Mesothelial cell of epicardium (in vitro differentiated cells): ENCODE results near the gene NFRKB. TPM values are rescaled to one million over a fixed set of nuclear protein-coding genes. Genes with fewer than 3 reads are reported as not detected.
"Not testable (repeated sequence)": the region's sequence is repeated elsewhere in the genome, so short reads cannot be mapped to it uniquely, and the experiment has no call there.

Source experiments
- DNase-seq, 2 experiments: peaks; one replicate each; pipeline ENCODE4 v3.0.0; 2021; ENCODE audit warnings: low spot score in 2 of 2; ENCODE audit not compliant: unreplicated experiment in 2 of 2
- H3K27ac Mint-ChIP-seq: 2 replicates; pipeline ENCODE4 v1.8.0; 2021; ENCODE audit warnings: mixed read lengths
- H3K27me3 Mint-ChIP-seq: 2 replicates; pipeline ENCODE4 v1.8.0; 2021; ENCODE audit warnings: low read depth, mixed read lengths
- H3K36me3 Mint-ChIP-seq: 2 replicates; pipeline ENCODE4 v1.8.0; 2021; ENCODE audit warnings: mixed read lengths
- H3K4me1 Mint-ChIP-seq: 2 replicates; pipeline ENCODE4 v1.8.0; 2021; ENCODE audit warnings: mixed read lengths
- H3K4me3 Mint-ChIP-seq: 2 replicates; pipeline ENCODE4 v1.8.0; 2021; ENCODE audit warnings: mild to moderate bottlenecking, moderate library complexity, mixed read lengths
- H3K9me3 Mint-ChIP-seq: 2 replicates; pipeline ENCODE4 v1.8.0; 2021; ENCODE audit warnings: mixed read lengths
- CTCF ChIP-seq: fragments of 200-600 bp; sonication (generic); IDR thresholded peaks from one replicate; pipeline ENCODE4 v1.5.0; 2021; ENCODE audit warnings: antibody characterized with exemption; ENCODE audit not compliant: unreplicated experiment
- total RNA-seq: library from RNA; stranded (reverse); gene quantifications from 3 replicates; pipeline ENCODE4 v1.2.1, GENCODE V29; 2021

NFRKB gene
- total RNA-seq, 1 donor from 2014 or later = 53.6 TPM

GRCh38 chr11:129852125-129852740, 43.1 kb downstream of the NFRKB start:
- Mint-ChIP-seq H3K36me3 (peaks cover 2% of the 10 kb centered on the region), H3K4me1 (peaks cover 21% of the 10 kb centered on the region), H3K9me3 (no peaks in the 10 kb centered on the region), H3K27ac (no peak overlapping the region), H3K27me3 (no peaks in the 10 kb centered on the region), H3K4me3 (no peak overlapping the region)
- no peak for DNase-seq
- no peak for TF ChIP-seq CTCF

GRCh38 chr11:129849447-129850130, 45.8 kb downstream of the NFRKB start:
- H3K27ac Mint-ChIP-seq = no peak overlapping the region

DNA sequence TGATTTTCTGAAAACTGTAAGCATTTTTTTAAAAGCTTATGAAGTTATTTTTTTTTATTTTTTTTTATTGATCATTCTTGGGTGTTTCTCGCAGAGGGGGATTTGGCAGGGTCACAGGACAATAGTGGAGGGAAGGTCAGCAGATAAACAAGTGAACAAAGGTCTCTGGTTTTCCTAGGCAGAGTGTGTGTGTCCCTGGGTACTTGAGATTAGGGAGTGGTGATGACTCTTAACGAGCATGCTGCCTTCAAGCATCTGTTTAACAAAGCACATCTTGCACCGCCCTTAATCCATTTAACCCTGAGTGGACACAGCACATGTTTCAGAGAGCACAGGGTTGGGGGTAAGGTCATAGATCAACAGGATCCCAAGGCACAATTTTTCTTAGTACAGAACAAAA, 48.0 kb downstream of the NFRKB start:
- not testable (repeated sequence) for H3K36me3 Mint-ChIP-seq, H3K9me3 Mint-ChIP-seq, H3K4me1 Mint-ChIP-seq, H3K27me3 Mint-ChIP-seq, DNase-seq, H3K27ac Mint-ChIP-seq, H3K4me3 Mint-ChIP-seq

More at GRCh38 chr11:129849447-129850130, 45.8 kb downstream of the NFRKB start:
- DNase-seq = no peak
- H3K4me1 Mint-ChIP-seq = peaks cover 25% of the 10 kb centered on the region
- no peak overlapping the region for H3K4me3 Mint-ChIP-seq
- no peaks in the 10 kb centered on the region for H3K36me3 Mint-ChIP-seq
- no peak for TF ChIP-seq CTCF
- H3K27me3 Mint-ChIP-seq = no peaks in the 10 kb centered on the region
- H3K9me3 Mint-ChIP-seq = no peaks in the 10 kb centered on the region

- H3K36me3 Mint-ChIP-seq = no peaks in the 10 kb centered on the region
- no peak overlapping the region for H3K4me3 Mint-ChIP-seq
- H3K4me1 Mint-ChIP-seq = peaks cover 8% of the 10 kb centered on the region
- no peak for DNase-seq
- peaks cover 8% of the 10 kb centered on the region for H3K9me3 Mint-ChIP-seq
- no peak for TF ChIP-seq CTCF
- no peaks in the 10 kb centered on the region for H3K27me3 Mint-ChIP-seq
- H3K27ac Mint-ChIP-seq = peak overlapping the region; percentile 87
These were observed 48.7 kb downstream of the NFRKB start for GRCh38 chr11:129846508-129847335.

Other genes with a start within 250 kb of the NFRKB start
- 0.69 to 0.81 TPM (median 0.80 TPM) in 3 replicates for gene TMEM45B, start 79.7 kb downstream of the NFRKB start, total RNA-seq
- 17.3 to 17.9 TPM (median 17.8 TPM) in 3 replicates for gene PRDM10, start 107.3 kb upstream of the NFRKB start, total RNA-seq
- gene APLP2, start 174.3 kb upstream of the NFRKB start, total RNA-seq = 234 to 240 TPM (median 239 TPM) in 3 replicates